Fibroblast of mammary gland (primary cell): ENCODE results near the gene SLC1A3.

Experiments used
- DNase-seq: peaks from one replicate; pipeline ENCODE4 v3.0.0-alpha.2; 2010; ENCODE audit warnings: low read depth
- H3K4me3 ChIP-seq: 2 replicates; pipeline ENCODE4 v1.5.1; 2011; ENCODE audit warnings: low read depth, mild to moderate bottlenecking, low read length, moderate library complexity; ENCODE audit not compliant: control insufficient read depth
- CTCF ChIP-seq: conservative IDR thresholded peaks from 2 replicates; pipeline ENCODE4 v1.5.1; 2011; ENCODE audit warnings: low read depth, low read length, inconsistent platforms; ENCODE audit not compliant: control insufficient read depth, insufficient read depth

Gene SLC1A3

GRCh38 chr5:36607838-36608783, 1.7 kb downstream of the SLC1A3 start:
- peak; percentile 62 for DNase-seq
- no peak for TF ChIP-seq CTCF
- peak overlapping the region; percentile 72 for H3K4me3 ChIP-seq

GRCh38 chr5:36610621-36611020, 4.2 kb downstream of the SLC1A3 start:
- H3K4me3 ChIP-seq: no peak overlapping the region
- no peak for DNase-seq
- no peak for TF ChIP-seq CTCF

- no peak for DNase-seq
- TF ChIP-seq CTCF: no peak
- H3K4me3 ChIP-seq: no peak overlapping the region
Measured at GRCh38 chr5:36611520-36612274, 5.3 kb downstream of the SLC1A3 start.

- no peak for DNase-seq
- TF ChIP-seq CTCF: no peak
- no peak overlapping the region for H3K4me3 ChIP-seq
Measured at GRCh38 chr5:36613241-36613640, 6.8 kb downstream of the SLC1A3 start.

- TF ChIP-seq CTCF: no peak
- DNase-seq: no peak
- no peak overlapping the region for H3K4me3 ChIP-seq
Measured at GRCh38 chr5:36613771-36614656, 7.6 kb downstream of the SLC1A3 start.

- H3K4me3 ChIP-seq: no peak overlapping the region
- TF ChIP-seq CTCF: no peak
- DNase-seq: no peak
Measured at GRCh38 chr5:36614657-36615308, 8.4 kb downstream of the SLC1A3 start.
